ENCODE data around the gene NXNL1.

NXNL1 gene

DNA sequence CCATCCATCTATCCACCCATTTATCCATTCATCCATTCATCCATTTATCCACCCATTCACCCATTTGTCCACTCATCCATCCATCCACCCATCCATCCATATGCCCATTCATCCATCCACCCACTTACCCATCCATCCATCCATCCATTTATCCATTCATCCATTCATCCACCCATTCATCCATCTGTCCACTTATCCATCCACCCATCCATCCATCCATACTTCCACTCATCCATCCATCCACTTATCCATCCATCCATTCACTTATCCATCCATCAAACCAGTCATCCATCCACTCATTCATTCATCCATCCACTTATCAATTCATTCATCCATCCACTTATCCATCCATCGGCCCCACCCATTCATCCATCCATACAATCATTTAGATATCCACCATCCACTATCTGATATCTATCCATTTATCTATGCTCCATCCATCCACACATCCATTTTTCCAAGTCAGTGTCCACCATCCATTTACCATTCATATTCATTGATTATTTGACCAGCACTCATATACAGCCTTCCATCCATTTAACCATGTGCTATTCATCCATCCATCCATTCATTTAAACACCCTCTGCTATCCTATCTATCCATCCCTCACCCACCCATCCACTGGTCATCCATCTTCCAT is 15.1 kb downstream of the NXNL1 start:
- Histone ChIP-seq H3K4me3 (IDR thresholded peaks at IDR 0.05; ENCODE audit: insufficient read depth, low read depth, low read length) (no peak overlapping the region), H4K20me1 (ENCODE audit: insufficient read depth) (no peaks in the 10 kb centered on the region), H3K4me1 (ENCODE audit: low read depth, poor library complexity, severe bottlenecking) (no peaks in the 10 kb centered on the region), H3K27me3 (ENCODE audit: insufficient read depth, low read depth) (peaks cover 16% of the 10 kb centered on the region; the same call in 1 of the 2 replicates), H3K4me2 (no peak overlapping the region), H3K9ac (no peak overlapping the region), H3K36me3 (ENCODE audit: insufficient read depth) (no peaks in the 10 kb centered on the region), H2AFZ (ENCODE audit: low read depth) (no peak overlapping the region), H3K27ac (no peak overlapping the region), H3K79me2 (ENCODE audit: insufficient read depth, low read depth) (no peaks in the 10 kb centered on the region)
- TF ChIP-seq, protein P1, sequence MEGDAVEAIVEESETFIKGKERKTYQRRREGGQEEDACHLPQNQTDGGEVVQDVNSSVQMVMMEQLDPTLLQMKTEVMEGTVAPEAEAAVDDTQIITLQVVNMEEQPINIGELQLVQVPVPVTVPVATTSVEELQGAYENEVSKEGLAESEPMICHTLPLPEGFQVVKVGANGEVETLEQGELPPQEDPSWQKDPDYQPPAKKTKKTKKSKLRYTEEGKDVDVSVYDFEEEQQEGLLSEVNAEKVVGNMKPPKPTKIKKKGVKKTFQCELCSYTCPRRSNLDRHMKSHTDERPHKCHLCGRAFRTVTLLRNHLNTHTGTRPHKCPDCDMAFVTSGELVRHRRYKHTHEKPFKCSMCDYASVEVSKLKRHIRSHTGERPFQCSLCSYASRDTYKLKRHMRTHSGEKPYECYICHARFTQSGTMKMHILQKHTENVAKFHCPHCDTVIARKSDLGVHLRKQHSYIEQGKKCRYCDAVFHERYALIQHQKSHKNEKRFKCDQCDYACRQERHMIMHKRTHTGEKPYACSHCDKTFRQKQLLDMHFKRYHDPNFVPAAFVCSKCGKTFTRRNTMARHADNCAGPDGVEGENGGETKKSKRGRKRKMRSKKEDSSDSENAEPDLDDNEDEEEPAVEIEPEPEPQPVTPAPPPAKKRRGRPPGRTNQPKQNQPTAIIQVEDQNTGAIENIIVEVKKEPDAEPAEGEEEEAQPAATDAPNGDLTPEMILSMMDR (conservative IDR thresholded peaks at IDR 0.05; ENCODE audit: low read depth, low read length) = no peak

DNA sequence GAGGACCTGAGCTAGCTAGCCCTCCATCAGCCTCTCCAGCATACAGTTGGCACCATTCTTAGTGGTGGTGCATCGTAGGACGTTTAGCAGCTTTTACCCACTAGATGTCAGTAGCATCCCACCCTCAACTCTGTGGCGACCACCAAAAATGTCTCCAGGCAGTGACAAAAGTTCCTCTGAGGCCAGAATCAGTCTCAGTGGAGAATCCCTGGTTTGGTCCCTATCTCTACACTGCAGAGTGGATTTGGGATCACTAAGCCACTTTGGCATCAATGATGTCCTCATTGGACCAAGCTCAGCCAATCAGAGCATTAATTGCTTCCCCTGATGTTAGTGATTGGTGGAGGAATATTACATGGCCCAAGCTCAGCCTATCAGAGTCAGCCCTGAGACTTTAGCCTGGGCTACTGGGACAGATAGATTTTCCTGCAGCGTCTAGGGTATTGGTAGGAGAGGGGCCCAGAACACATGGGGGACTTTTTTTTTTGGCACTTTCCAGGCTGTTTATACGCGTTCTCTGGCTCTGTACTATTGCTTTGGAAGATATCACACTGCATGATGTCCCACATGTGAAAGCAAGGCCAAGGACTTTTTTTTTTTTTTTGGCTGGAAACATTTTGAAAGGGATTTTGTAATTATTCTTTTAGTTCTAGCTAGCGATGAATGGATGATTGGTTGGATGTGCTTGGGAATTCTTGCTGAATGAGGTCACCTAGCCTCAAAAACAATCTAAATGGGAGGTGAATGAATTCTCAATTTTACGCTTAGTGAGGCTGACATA is 19.3 kb downstream of the NXNL1 start:
- Histone ChIP-seq H3K27ac (no peak overlapping the region), H3K4me1 (ENCODE audit: low read depth, poor library complexity, severe bottlenecking) (no peaks in the 10 kb centered on the region), H3K9ac (no peak overlapping the region), H2AFZ (ENCODE audit: low read depth) (no peak overlapping the region), H4K20me1 (ENCODE audit: insufficient read depth) (no peaks in the 10 kb centered on the region), H3K36me3 (ENCODE audit: insufficient read depth) (no peaks in the 10 kb centered on the region), H3K79me2 (ENCODE audit: insufficient read depth, low read depth) (no peaks in the 10 kb centered on the region), H3K4me2 (no peak overlapping the region), H3K4me3 (IDR thresholded peaks at IDR 0.05; ENCODE audit: insufficient read depth, low read depth, low read length) (no peak overlapping the region), H3K27me3 (ENCODE audit: insufficient read depth, low read depth) (peaks cover 19% of the 10 kb centered on the region)
- TF ChIP-seq, protein P1 (conservative IDR thresholded peaks at IDR 0.05; ENCODE audit: low read depth, low read length) = 0 out of 2 replicates have a peak, but pooled peaks have one; percentile 18

DNA sequence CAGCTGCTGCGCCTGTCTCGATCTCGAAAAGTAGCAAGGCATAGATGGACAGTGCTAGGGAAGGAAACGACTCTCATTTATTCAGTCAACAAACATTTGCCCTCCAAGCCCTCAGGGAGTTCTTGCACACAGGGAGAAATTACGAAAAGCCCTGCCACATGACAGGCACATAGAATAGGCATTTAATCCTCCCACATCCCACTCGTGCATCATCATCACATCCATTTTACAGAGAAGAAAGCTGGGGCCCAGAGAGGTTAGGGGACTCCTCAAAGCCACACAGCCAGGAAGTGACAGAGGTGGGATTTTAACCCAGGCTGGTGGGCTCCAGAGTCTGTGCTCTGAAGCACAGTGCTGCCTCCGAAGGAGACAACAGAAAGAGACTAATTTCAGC is 23.9 kb downstream of the NXNL1 start:
- TF ChIP-seq, protein P1 (conservative IDR thresholded peaks at IDR 0.05; ENCODE audit: low read depth, low read length) = no peak
- Histone ChIP-seq H2AFZ (ENCODE audit: low read depth) (no peak overlapping the region), H3K27ac (no peak overlapping the region)

DNA sequence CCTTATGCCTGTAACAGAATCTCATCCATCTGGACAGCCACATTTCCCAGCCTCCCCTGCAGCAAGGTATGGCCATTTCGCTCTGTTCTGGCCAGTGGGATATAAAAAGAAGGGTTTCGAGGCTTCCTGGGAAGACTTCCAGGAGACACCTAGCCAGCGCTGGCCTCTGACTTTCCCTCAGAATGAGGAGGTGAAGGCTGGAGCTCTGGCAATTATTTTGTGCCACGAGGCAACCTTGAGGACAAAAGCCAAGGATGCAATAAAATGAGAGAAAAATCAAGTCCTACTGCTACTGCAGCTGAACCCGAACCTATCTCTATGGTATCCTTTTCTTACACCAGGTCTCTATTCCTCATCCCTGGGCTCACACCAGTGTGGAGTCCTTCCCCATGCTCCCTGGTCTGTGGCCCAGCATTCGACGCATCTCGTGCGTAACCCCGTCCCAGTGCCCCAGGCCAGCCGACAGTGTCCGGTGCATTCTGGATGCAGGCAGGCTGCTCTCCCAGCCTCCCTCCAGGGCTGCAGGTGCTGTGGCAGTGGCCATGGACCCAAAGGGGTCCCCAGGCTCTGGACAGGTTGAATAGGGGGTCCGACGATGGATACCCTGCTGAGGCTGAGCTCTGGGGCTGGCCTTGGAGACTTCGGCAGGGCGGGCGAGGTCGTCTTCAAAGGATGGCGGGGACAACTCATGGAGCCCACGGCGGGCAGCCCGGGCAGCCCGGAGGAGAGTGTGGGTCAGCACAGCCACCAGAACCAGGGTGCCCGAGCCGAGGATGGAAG is 24.4 kb downstream of the NXNL1 start:
- TF ChIP-seq, protein P1 (conservative IDR thresholded peaks at IDR 0.05; ENCODE audit: low read depth, low read length) = no peak
- Histone ChIP-seq H3K4me1 (ENCODE audit: low read depth, poor library complexity, severe bottlenecking) (no peaks in the 10 kb centered on the region), H3K27me3 (ENCODE audit: insufficient read depth, low read depth) (peaks cover 25% of the 10 kb centered on the region), H3K79me2 (ENCODE audit: insufficient read depth, low read depth) (no peaks in the 10 kb centered on the region), H3K27ac (no peak overlapping the region), H3K4me3 (IDR thresholded peaks at IDR 0.05; ENCODE audit: insufficient read depth, low read depth, low read length) (no peak overlapping the region), H3K4me2 (no peak overlapping the region), H3K36me3 (ENCODE audit: insufficient read depth) (no peaks in the 10 kb centered on the region), H4K20me1 (ENCODE audit: insufficient read depth) (no peaks in the 10 kb centered on the region), H2AFZ (ENCODE audit: low read depth) (no peak overlapping the region), H3K9ac (no peak overlapping the region)

More for the DNA sequence above, 23.9 kb downstream of the NXNL1 start:
- H3K4me3 ChIP-seq (IDR thresholded peaks at IDR 0.05; ENCODE audit: insufficient read depth, low read depth, low read length) = no peak overlapping the region
- H3K9ac ChIP-seq = no peak overlapping the region
- H3K4me1 ChIP-seq (ENCODE audit: low read depth, poor library complexity, severe bottlenecking) = no peaks in the 10 kb centered on the region
- H3K36me3 ChIP-seq (ENCODE audit: insufficient read depth) = no peaks in the 10 kb centered on the region
- no peaks in the 10 kb centered on the region for H3K79me2 ChIP-seq (ENCODE audit: insufficient read depth, low read depth)
- H4K20me1 ChIP-seq (ENCODE audit: insufficient read depth) = no peaks in the 10 kb centered on the region
- no peak overlapping the region for H3K4me2 ChIP-seq
- peaks cover 25% of the 10 kb centered on the region for H3K27me3 ChIP-seq (ENCODE audit: insufficient read depth, low read depth)
